Endothelial cell (in vitro differentiated cells): ENCODE measurements around the gene EIF4G3. TPM values are rescaled to one million over a fixed set of nuclear protein-coding genes. Genes with fewer than 3 reads are reported as not detected.

ENCODE experiments used
- DNase-seq: peaks from one replicate; pipeline ENCODE4 v3.0.0; 2021; ENCODE audit warnings: low spot score
- H3K27ac Mint-ChIP-seq: one replicate; pipeline ENCODE4 v1.8.0; 2021; ENCODE audit warnings: mixed read lengths, inconsistent platforms; ENCODE audit not compliant: unreplicated experiment
- H3K27me3 Mint-ChIP-seq: one replicate; pipeline ENCODE4 v1.8.0; 2021; ENCODE audit warnings: mild to moderate bottlenecking, moderate library complexity, mixed read lengths, inconsistent platforms; ENCODE audit not compliant: unreplicated experiment
- H3K36me3 Mint-ChIP-seq: one replicate; pipeline ENCODE4 v1.8.0; 2021; ENCODE audit warnings: mild to moderate bottlenecking, low read depth, mixed read lengths, inconsistent platforms; ENCODE audit not compliant: unreplicated experiment
- H3K4me1 Mint-ChIP-seq: one replicate; pipeline ENCODE4 v1.8.0; 2021; ENCODE audit warnings: mild to moderate bottlenecking, mixed read lengths, inconsistent platforms; ENCODE audit not compliant: unreplicated experiment
- H3K4me3 Mint-ChIP-seq: one replicate; pipeline ENCODE4 v1.8.0; 2021; ENCODE audit warnings: mild to moderate bottlenecking, mixed read lengths, inconsistent platforms; ENCODE audit not compliant: unreplicated experiment
- H3K9me3 Mint-ChIP-seq: one replicate; pipeline ENCODE4 v1.8.0; 2021; ENCODE audit warnings: mixed read lengths, inconsistent platforms; ENCODE audit not compliant: unreplicated experiment
- CTCF ChIP-seq: fragments of 200-600 bp; sonication (generic); IDR thresholded peaks from one replicate; pipeline ENCODE4 v1.5.0; 2021; ENCODE audit warnings: antibody characterized with exemption; ENCODE audit not compliant: unreplicated experiment
- total RNA-seq: library from RNA; stranded (reverse); fragmentation: NEBNext Ultra II Directional; extraction: Animal tissue kit (Norgen Biotek cat#: 25700); gene quantifications from one replicate; pipeline ENCODE4 v1.2.1, GENCODE V29; 2021; ENCODE audit not compliant: unreplicated experiment

EIF4G3 gene
- total RNA-seq, 1 donor from 2014 or later = 87.6 TPM

DNA sequence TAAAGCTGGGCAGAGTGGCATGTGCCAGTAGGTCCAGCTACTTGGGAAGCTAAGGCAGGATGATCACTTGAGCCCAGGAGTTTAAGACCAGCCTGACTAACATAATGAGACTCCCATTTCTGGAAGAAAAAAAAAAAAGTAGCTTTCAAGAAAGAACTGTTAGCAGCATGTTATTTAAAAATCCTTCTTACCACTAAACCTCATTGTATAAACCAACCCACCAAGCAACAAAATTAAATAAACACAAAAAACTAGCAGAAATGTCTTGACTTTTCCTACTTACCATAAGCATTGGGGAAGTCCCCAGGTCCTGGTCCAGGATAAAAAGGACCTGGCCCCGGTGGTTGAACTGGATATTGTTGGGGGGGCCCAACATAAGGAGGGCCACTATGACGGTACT lies 196.6 kb downstream of the EIF4G3 start:
- Mint-ChIP-seq H3K4me1 (peaks cover 8% of the 10 kb centered on the region), H3K27me3 (peaks cover 3% of the 10 kb centered on the region), H3K27ac (no peak overlapping the region), H3K4me3 (no peak overlapping the region), H3K9me3 (no peaks in the 10 kb centered on the region), H3K36me3 (no peaks in the 10 kb centered on the region)
- no peak for DNase-seq
- no peak for TF ChIP-seq CTCF

DNA sequence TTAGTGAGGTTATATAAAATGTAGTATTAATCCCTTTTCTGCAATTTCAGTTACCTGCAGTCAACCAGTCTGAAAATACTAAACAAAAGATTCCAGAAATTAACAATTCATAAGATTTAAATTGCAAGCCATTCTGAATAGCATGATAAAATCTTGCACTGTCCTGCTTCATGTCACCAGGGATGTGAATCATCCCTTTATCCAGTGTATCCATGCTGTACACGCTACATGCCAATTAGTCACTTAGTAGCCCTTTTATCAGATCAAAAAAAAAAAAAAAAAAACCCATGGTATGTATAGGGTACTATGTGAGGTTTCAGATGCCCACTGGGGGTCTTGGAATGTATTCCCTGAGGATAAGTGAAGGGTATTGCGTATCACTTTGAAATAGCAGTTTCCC lies 198.3 kb downstream of the EIF4G3 start:
- H3K9me3 Mint-ChIP-seq = no peaks in the 10 kb centered on the region
- H3K36me3 Mint-ChIP-seq = no peaks in the 10 kb centered on the region
- peaks cover 8% of the 10 kb centered on the region for H3K4me1 Mint-ChIP-seq
- DNase-seq = no peak
- peaks cover 3% of the 10 kb centered on the region for H3K27me3 Mint-ChIP-seq
- H3K4me3 Mint-ChIP-seq = no peak overlapping the region
- TF ChIP-seq CTCF = no peak
- no peak overlapping the region for H3K27ac Mint-ChIP-seq

GRCh38 chr1:20975668-20976067 lies 201.0 kb downstream of the EIF4G3 start:
- TF ChIP-seq CTCF = no peak
- no peak overlapping the region for H3K4me3 Mint-ChIP-seq
- peaks cover 4% of the 10 kb centered on the region for H3K36me3 Mint-ChIP-seq

GRCh38 chr1:20974951-20975350 lies 201.7 kb downstream of the EIF4G3 start:
- Mint-ChIP-seq H3K36me3 (peaks cover 4% of the 10 kb centered on the region), H3K4me1 (no peaks in the 10 kb centered on the region), H3K9me3 (no peaks in the 10 kb centered on the region), H3K27ac (no peak overlapping the region), H3K27me3 (no peaks in the 10 kb centered on the region), H3K4me3 (no peak overlapping the region)
- no peak for DNase-seq
- no peak for TF ChIP-seq CTCF

More at GRCh38 chr1:20975668-20976067, 201.0 kb downstream of the EIF4G3 start:
- H3K4me1 Mint-ChIP-seq = no peaks in the 10 kb centered on the region
- DNase-seq = no peak
- H3K9me3 Mint-ChIP-seq = no peaks in the 10 kb centered on the region
- H3K27ac Mint-ChIP-seq = no peak overlapping the region
- H3K27me3 Mint-ChIP-seq = no peaks in the 10 kb centered on the region

GRCh38 chr1:20974069-20974468 lies 202.6 kb downstream of the EIF4G3 start:
- Mint-ChIP-seq H3K36me3 (peaks cover 4% of the 10 kb centered on the region), H3K27me3 (no peaks in the 10 kb centered on the region), H3K27ac (no peak overlapping the region), H3K9me3 (no peaks in the 10 kb centered on the region), H3K4me3 (no peak overlapping the region), H3K4me1 (no peaks in the 10 kb centered on the region)
- no peak for TF ChIP-seq CTCF
- DNase-seq = no peak
